Heart left ventricle (tissue), 13 donors: ENCODE data around the gene KIF1A.

ENCODE experiments used
- POLR2A ChIP-seq, 2 donors: fragments of 450-650 bp; IDR thresholded peaks; one replicate each; pipeline ENCODE4 v1.6.1; 2017; ENCODE audit warnings: antibody characterized with exemption in 2 of 2, mild to moderate bottlenecking in 2 of 2, moderate library complexity in 2 of 2
- TF ChIP-seq, protein P1 (sequence below), 12 donors: fragments of 200-600 bp; sonication (generic) in 4 of 12; IDR thresholded peaks; one replicate each; pipeline versions ENCODE4 v1.5.0 to v1.8.0; 2018 to 2022; ENCODE audit warnings: antibody characterized with exemption in 12 of 12, mild to moderate bottlenecking in 5 of 12
- donor health status: ischemic (EF 13 %, LVEDD 7.1; RV severe dilation, severe dysfunction).
- donor health status: DM: no; HTN: yes; CAD: no.
- donor health status: DM: no; HTN: no; CAD: no.
- donor health status: ischemic (EF 25% LVEDD 6.9; RV normal size, moderate dysfunction).
- donor health status: ischemic (EF 25% LVEDD 5.7; RV mildly dilated, moderate dysfunction).
- donor health status: ischemic (EF 35%, LVEDD 5.7; RV mildly dilated, moderate dysfunction).
- donor health status: nonischemic (EF 11% LVEDD 7.7; RV severe dilation, severe dysfunction).
- donor health status: DM: yes; HTN: yes; CAD: no.
- donor health status: PGD.
- donor health status: ischemic (EF 29% LVEDD 5.4; RV normal size, mild dysfunction).
- donor health status: nonischemic (EF 23%, LVEDD 6.1; RV moderate dilation, normal function).

DNA sequence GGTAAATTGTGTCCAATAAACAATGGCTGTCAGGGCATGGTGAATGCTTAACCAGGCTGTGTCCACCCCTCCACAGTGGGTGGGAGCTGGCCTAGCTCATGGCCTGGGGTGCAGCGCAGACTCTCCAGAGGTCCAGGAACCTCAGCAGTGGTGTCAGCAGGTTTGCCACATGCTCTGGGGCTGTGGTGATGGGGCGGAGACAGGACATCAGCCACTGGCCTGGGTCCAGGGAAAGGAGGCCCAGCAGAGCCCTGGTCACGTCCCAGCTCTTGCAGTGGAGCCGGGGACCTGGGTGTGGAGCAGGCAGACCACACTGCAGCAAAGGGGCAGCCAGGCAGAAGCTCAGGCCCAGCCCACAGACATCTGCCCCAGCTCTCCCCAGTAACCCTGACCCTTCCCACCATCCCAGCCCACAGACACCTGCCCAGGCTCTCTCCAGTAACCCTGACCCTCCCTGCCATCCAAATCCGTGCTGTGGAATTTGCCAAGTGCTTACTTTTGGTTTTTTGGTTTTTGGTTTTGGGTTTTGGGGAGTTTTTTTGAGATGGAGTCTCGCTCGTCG lies 13.8 kb upstream of the KIF1A start:
- TF ChIP-seq, protein P1, sequence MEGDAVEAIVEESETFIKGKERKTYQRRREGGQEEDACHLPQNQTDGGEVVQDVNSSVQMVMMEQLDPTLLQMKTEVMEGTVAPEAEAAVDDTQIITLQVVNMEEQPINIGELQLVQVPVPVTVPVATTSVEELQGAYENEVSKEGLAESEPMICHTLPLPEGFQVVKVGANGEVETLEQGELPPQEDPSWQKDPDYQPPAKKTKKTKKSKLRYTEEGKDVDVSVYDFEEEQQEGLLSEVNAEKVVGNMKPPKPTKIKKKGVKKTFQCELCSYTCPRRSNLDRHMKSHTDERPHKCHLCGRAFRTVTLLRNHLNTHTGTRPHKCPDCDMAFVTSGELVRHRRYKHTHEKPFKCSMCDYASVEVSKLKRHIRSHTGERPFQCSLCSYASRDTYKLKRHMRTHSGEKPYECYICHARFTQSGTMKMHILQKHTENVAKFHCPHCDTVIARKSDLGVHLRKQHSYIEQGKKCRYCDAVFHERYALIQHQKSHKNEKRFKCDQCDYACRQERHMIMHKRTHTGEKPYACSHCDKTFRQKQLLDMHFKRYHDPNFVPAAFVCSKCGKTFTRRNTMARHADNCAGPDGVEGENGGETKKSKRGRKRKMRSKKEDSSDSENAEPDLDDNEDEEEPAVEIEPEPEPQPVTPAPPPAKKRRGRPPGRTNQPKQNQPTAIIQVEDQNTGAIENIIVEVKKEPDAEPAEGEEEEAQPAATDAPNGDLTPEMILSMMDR (IDR thresholded peaks at IDR 0.05): no peak
- TF ChIP-seq POLR2A (IDR thresholded peaks at IDR 0.05): no peak
